ENCODE data around the gene ATXN2.

ATXN2 gene

DNA sequence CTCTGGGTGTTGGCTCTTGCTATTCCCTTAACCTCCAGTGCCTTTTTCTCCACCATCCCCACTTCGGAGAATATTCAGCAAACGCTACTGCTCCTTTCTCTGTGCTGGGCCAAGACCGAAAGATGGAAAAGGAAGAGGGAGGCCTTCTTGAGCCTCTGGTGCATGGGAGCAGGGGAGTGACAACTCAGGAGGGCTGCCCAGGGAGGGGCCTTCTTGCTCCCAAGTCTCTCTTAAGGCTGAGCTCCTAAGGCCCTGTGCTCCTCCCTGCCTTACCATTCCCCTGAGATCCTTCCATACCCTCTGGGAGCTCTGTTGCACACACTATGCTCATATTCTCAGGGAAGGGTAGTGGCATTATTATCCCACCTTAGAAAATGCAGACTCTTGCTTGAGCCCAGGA lies 158.5 kb downstream of the ATXN2 start:
- no peaks in the 10 kb centered on the region for H3K9me3 ChIP-seq (ENCODE audit: control insufficient read depth, low read length)
- H3K27me3 ChIP-seq (ENCODE audit: control insufficient read depth, insufficient read depth, low read length, poor library complexity, severe bottlenecking) = no peaks in the 10 kb centered on the region
- WGBS, 2 experiments = 92 to 94% methylated on average over 3 of the region's 3 CpGs
- no peak overlapping the region for H3K4me3 ChIP-seq (ENCODE audit: insufficient read depth, low read depth, low read length)
- no peaks in the 10 kb centered on the region for H3K4me1 ChIP-seq (ENCODE audit: control insufficient read depth, insufficient read depth, low read length)
- H3K36me3 ChIP-seq (ENCODE audit: control insufficient read depth, insufficient read depth, low read length) = no peaks in the 10 kb centered on the region
- no peak overlapping the region for H3K27ac ChIP-seq (ENCODE audit: insufficient read depth, low read depth, low read length, poor library complexity, severe bottlenecking)

DNA sequence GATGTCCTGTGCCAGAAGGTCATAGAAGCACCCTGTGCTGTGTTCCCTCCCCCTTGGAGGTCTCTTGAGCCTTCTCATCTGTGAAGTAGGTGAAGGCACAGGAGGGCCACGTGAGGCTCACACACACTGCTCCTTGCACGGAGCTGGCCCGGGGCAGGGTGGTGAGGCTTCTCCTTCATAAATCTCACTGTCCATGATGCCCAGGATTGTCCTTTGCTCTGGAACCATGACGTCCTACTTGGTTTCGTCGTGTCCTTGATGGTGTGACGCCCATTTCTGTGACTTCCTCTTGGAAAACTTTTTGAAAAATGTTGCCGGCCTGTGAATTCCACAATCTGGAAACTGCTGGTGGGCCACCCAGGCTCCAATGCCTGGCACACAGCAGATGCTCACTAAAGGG lies 159.0 kb downstream of the ATXN2 start:
- H3K9me3 ChIP-seq (ENCODE audit: control insufficient read depth, low read length) = no peaks in the 10 kb centered on the region
- H3K4me1 ChIP-seq (ENCODE audit: control insufficient read depth, insufficient read depth, low read length) = no peaks in the 10 kb centered on the region
- H3K4me3 ChIP-seq (ENCODE audit: insufficient read depth, low read depth, low read length) = no peak overlapping the region
- no peaks in the 10 kb centered on the region for H3K36me3 ChIP-seq (ENCODE audit: control insufficient read depth, insufficient read depth, low read length)
- no peak overlapping the region for H3K27ac ChIP-seq (ENCODE audit: insufficient read depth, low read depth, low read length, poor library complexity, severe bottlenecking)
- no peaks in the 10 kb centered on the region for H3K27me3 ChIP-seq (ENCODE audit: control insufficient read depth, insufficient read depth, low read length, poor library complexity, severe bottlenecking)
- whole genome bisulfite sequencing, 2 experiments = 93 to 96% methylated on average over 8 of the region's 8 CpGs

DNA sequence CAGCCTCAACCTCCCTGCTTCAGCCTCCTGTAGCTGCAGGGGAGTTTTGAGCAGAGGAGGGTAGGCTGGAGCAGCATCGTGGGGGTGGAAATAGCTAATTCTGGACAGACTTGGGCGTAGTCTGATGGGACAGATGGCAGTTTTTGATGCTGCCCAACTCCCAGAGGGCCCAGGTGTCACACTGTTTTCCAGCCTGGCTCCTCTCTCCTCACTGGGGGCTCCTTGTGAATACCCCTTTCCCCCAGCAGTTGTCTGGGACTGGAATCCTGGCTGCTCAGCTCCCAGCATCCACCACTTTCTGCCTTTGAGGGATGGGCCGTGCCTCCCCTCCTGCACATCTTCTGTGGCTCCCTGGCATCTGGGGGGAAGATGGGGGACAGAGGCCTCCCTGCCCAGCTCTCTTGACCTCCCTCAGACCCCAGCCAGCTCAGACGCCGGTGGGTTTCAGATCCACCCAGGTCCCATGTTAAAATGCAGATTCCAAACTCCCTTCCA lies 159.4 kb downstream of the ATXN2 start:
- no peak overlapping the region for H3K27ac ChIP-seq (ENCODE audit: insufficient read depth, low read depth, low read length, poor library complexity, severe bottlenecking)
- H3K36me3 ChIP-seq (ENCODE audit: control insufficient read depth, insufficient read depth, low read length) = no peaks in the 10 kb centered on the region
- WGBS, 2 experiments = 86 to 92% methylated on average over 5 of the region's 5 CpGs
- no peaks in the 10 kb centered on the region for H3K27me3 ChIP-seq (ENCODE audit: control insufficient read depth, insufficient read depth, low read length, poor library complexity, severe bottlenecking)
- H3K9me3 ChIP-seq (ENCODE audit: control insufficient read depth, low read length) = no peaks in the 10 kb centered on the region
- no peaks in the 10 kb centered on the region for H3K4me1 ChIP-seq (ENCODE audit: control insufficient read depth, insufficient read depth, low read length)
- no peak overlapping the region for H3K4me3 ChIP-seq (ENCODE audit: insufficient read depth, low read depth, low read length)

DNA sequence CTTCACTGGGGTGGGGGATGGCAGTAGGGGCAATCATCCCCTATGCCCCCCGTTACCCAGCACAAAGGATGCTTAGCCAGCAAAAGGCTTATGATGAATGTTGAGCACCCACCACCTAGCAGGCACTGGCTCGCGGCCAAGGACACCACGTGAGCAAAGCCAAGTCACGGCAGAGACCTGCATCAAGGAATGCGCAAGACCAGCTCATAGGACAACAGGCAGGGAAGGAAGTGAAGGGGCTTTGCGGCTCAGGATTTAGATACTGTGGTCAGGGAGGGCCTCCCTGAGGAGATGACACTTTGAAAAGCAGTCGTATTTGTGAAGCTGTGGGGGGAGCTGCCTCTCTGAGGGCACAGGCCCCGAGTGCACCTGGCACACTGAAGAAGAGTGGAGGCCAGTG lies 160.6 kb downstream of the ATXN2 start:
- WGBS, 2 experiments = 69 to 70% methylated on average over 9 of the region's 9 CpGs
- Histone ChIP-seq H3K9me3 (ENCODE audit: control insufficient read depth, low read length) (no peaks in the 10 kb centered on the region), H3K4me1 (ENCODE audit: control insufficient read depth, insufficient read depth, low read length) (peaks cover 5% of the 10 kb centered on the region), H3K4me3 (ENCODE audit: insufficient read depth, low read depth, low read length) (no peak overlapping the region), H3K27me3 (ENCODE audit: control insufficient read depth, insufficient read depth, low read length, poor library complexity, severe bottlenecking) (no peaks in the 10 kb centered on the region), H3K36me3 (ENCODE audit: control insufficient read depth, insufficient read depth, low read length) (no peaks in the 10 kb centered on the region), H3K27ac (ENCODE audit: insufficient read depth, low read depth, low read length, poor library complexity, severe bottlenecking) (no peak overlapping the region)

DNA sequence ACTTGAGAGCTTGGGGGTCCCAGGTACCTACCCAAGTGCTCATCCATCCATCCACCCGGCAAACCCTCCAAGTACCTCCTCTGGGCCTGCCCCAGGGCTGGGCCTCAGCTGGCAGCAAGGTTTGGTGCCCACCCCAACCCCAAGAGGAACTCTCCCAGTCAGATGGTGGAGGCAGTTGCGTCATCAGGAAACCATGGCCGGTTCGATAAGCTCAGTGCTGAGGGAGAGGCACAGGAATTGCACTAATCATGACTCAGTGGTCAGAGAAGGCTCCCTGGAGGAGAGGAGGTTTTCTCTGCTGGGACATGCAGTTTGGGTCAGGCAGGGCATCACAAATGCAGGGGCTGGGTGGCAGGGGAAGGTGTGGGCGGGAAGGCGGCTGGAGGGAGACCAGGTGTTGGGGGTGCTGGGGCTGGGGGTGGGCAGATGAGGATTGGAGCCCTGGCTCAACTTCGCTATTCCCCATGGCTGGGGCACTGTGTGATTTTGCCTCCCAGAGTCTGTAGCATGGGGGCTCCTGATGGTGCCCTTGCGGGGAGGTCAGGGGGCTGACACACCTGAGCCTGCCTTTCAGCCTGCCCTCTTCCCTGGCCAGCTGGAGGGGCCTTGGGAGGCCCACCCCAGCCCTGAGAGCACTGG lies 161.2 kb downstream of the ATXN2 start:
- Histone ChIP-seq H3K4me3 (ENCODE audit: insufficient read depth, low read depth, low read length) (no peak overlapping the region), H3K27ac (ENCODE audit: insufficient read depth, low read depth, low read length, poor library complexity, severe bottlenecking) (no peak overlapping the region), H3K36me3 (ENCODE audit: control insufficient read depth, insufficient read depth, low read length) (no peaks in the 10 kb centered on the region), H3K4me1 (ENCODE audit: control insufficient read depth, insufficient read depth, low read length) (peaks cover 5% of the 10 kb centered on the region), H3K9me3 (ENCODE audit: control insufficient read depth, low read length) (no peaks in the 10 kb centered on the region), H3K27me3 (ENCODE audit: control insufficient read depth, insufficient read depth, low read length, poor library complexity, severe bottlenecking) (no peaks in the 10 kb centered on the region)
- WGBS, 2 experiments = 91 to 92% methylated on average over 8 of the region's 8 CpGs

DNA sequence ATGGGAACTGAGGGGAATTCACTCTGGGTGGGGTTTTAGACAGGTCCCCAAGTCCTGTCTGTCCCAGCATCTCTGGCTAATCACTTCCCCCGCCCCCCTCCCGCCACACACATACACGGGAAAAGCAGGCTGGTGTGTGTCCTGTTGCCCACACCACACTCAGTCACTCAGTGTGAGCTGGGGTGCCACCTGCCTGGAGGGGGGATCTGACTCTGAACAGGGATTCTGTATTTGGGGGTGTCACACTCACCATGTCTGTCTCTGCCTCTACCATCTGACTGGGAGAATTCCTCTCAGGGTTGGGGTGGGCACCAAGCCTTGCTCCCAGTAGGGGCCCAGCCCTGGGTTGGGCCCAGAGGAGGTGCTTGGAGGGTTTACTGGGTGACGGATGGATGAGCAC lies 162.3 kb downstream of the ATXN2 start:
- H3K27ac ChIP-seq (ENCODE audit: insufficient read depth, low read depth, low read length, poor library complexity, severe bottlenecking) = no peak overlapping the region
- H3K9me3 ChIP-seq (ENCODE audit: control insufficient read depth, low read length) = no peaks in the 10 kb centered on the region
- H3K36me3 ChIP-seq (ENCODE audit: control insufficient read depth, insufficient read depth, low read length) = no peaks in the 10 kb centered on the region
- H3K27me3 ChIP-seq (ENCODE audit: control insufficient read depth, insufficient read depth, low read length, poor library complexity, severe bottlenecking) = no peaks in the 10 kb centered on the region
- whole genome bisulfite sequencing, 2 experiments = 88 to 98% methylated on average over 4 of the region's 4 CpGs
- H3K4me1 ChIP-seq (ENCODE audit: control insufficient read depth, insufficient read depth, low read length) = peaks cover 5% of the 10 kb centered on the region
- H3K4me3 ChIP-seq (ENCODE audit: insufficient read depth, low read depth, low read length) = no peak overlapping the region

DNA sequence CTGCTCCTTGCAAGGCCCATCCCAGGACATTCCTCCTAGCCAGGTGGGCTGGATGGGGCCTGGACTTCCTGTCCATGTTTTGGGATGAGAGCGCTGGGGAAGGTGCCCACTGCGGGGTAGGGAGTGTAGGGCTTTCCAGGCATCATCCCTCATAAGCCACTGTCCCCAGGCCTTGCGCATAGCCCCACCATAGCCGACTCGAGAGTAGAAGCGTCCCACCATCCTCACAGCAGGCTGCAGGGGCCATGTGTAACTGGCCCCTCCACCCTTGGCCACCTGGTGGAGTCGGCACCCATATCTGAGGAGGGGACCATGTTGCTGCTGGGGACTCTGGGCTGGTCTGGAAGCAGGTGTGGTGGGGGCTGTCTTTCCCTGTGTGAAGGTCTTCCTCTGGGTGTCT lies 162.8 kb downstream of the ATXN2 start:
- Histone ChIP-seq H3K27ac (ENCODE audit: insufficient read depth, low read depth, low read length, poor library complexity, severe bottlenecking) (no peak overlapping the region), H3K27me3 (ENCODE audit: control insufficient read depth, insufficient read depth, low read length, poor library complexity, severe bottlenecking) (no peaks in the 10 kb centered on the region)

DNA sequence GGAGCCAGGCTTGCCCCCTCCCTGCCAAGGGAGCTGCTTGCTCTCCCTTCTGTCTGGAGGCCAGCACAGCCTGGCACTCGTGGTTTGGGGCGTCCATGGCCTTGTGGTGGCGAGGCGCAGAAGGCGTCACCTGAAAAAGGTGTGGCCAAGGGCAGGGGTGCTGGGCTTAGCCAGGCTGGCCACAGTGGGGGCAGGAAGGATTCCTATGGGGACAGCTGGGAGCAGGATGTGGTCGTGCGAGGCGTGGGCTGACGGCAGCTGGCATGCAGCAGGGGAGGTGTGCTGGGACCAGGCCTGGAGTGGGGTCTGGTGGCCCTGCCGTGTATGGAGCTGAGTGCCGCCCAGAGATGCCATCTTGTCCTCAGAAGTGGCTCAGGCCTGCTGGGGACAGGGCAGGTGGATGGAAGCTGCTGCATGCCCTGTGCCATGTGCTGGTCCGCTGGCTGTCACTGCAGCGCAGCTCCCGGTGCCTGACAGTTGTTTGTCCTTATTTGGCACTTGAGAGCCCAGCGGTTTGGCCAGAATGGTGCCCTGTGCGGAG lies 163.4 kb downstream of the ATXN2 start:
- H3K36me3 ChIP-seq (ENCODE audit: control insufficient read depth, insufficient read depth, low read length) = no peaks in the 10 kb centered on the region
- peaks cover 5% of the 10 kb centered on the region for H3K4me1 ChIP-seq (ENCODE audit: control insufficient read depth, insufficient read depth, low read length)
- H3K27ac ChIP-seq (ENCODE audit: insufficient read depth, low read depth, low read length, poor library complexity, severe bottlenecking) = no peak overlapping the region
- H3K9me3 ChIP-seq (ENCODE audit: control insufficient read depth, low read length) = no peaks in the 10 kb centered on the region
- H3K27me3 ChIP-seq (ENCODE audit: control insufficient read depth, insufficient read depth, low read length, poor library complexity, severe bottlenecking) = no peaks in the 10 kb centered on the region
- H3K4me3 ChIP-seq (ENCODE audit: insufficient read depth, low read depth, low read length) = no peak overlapping the region
- WGBS, 2 experiments = 95 to 96% methylated on average over 16 of the region's 16 CpGs

More for the DNA sequence above, 162.8 kb downstream of the ATXN2 start:
- Histone ChIP-seq H3K9me3 (ENCODE audit: control insufficient read depth, low read length) (no peaks in the 10 kb centered on the region), H3K36me3 (ENCODE audit: control insufficient read depth, insufficient read depth, low read length) (no peaks in the 10 kb centered on the region), H3K4me1 (ENCODE audit: control insufficient read depth, insufficient read depth, low read length) (peaks cover 5% of the 10 kb centered on the region), H3K4me3 (ENCODE audit: insufficient read depth, low read depth, low read length) (no peak overlapping the region)
- WGBS, 2 experiments = 90 to 91% methylated on average over 7 of the region's 7 CpGs

DNA sequence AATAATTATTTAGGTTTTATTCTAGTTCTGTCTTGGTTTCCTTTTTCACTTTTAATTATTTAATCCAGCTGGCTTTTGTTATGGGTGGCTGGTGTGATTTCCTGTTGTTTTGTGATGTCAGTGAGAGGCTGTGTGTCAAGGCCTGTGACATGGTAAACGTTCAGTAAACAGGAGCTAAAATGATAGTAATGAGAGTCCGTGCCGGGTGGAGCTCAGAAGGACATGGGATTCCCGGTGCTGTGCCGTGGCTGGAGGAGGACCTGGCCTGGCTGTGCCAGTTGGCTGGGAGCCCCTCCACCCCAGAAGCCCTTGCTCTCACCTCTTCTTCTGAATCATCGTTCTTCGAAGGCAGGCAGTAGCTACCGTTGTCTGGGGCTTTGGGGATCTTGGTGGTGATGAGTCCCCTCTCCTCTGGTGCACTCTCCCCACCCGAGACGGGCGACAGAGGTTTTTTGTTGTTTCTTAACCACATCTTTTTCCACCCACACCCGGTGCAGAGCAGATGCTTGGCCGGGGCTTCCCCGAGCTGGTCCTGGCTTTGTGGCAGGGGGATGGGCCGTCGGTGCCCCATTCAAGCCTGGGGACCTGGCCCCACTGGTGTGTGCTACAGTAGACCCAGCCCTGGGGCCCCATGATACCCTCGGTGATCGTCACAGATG lies 164.3 kb downstream of the ATXN2 start:
- Histone ChIP-seq H3K27me3 (ENCODE audit: control insufficient read depth, insufficient read depth, low read length, poor library complexity, severe bottlenecking) (no peaks in the 10 kb centered on the region), H3K9me3 (ENCODE audit: control insufficient read depth, low read length) (no peaks in the 10 kb centered on the region), H3K36me3 (ENCODE audit: control insufficient read depth, insufficient read depth, low read length) (no peaks in the 10 kb centered on the region), H3K27ac (ENCODE audit: insufficient read depth, low read depth, low read length, poor library complexity, severe bottlenecking) (no peak overlapping the region), H3K4me1 (ENCODE audit: control insufficient read depth, insufficient read depth, low read length) (peaks cover 5% of the 10 kb centered on the region), H3K4me3 (ENCODE audit: insufficient read depth, low read depth, low read length) (no peak overlapping the region)
- 70 to 75% methylated on average over 18 of the region's 18 CpGs for WGBS, 2 experiments

DNA sequence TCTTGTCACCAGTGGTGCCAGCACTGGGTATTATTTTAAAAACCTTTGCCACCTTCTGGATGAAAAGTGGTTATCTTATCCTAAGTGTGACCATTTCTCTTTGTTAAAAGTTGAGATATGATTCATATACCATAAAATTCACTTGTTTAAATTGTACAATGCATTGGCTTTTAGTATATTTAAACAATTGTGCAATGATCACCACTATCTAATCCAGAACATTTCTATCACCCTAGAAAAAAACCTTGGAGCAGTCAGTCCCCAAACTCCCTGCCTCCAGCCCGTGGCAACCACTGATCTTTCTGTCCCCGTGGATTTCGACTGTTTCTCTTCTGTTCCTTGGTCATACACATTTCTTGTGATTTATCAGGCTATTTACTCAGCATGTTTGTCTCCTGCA lies 165.1 kb downstream of the ATXN2 start:
- Histone ChIP-seq H3K27ac (ENCODE audit: insufficient read depth, low read depth, low read length, poor library complexity, severe bottlenecking) (no peak overlapping the region), H3K4me1 (ENCODE audit: control insufficient read depth, insufficient read depth, low read length) (peaks cover 5% of the 10 kb centered on the region)

More for the DNA sequence above, 165.1 kb downstream of the ATXN2 start:
- Histone ChIP-seq H3K27me3 (ENCODE audit: control insufficient read depth, insufficient read depth, low read length, poor library complexity, severe bottlenecking) (no peaks in the 10 kb centered on the region), H3K4me3 (ENCODE audit: insufficient read depth, low read depth, low read length) (no peak overlapping the region), H3K36me3 (ENCODE audit: control insufficient read depth, insufficient read depth, low read length) (no peaks in the 10 kb centered on the region), H3K9me3 (ENCODE audit: control insufficient read depth, low read length) (no peaks in the 10 kb centered on the region)
- WGBS, 2 experiments = 86 to 90% methylated on average over 3 of the region's 3 CpGs

Measured in ectodermal cell (in vitro differentiated cells).